SK-N-SH (cell line): ENCODE measurements around the gene KLF2.

Source experiments
- CTCF ChIP-seq: fragments of 200-600 bp; sonication (generic); IDR thresholded peaks from 2 replicates; pipeline ENCODE4 v1.6.1; 2017; ENCODE audit warnings: antibody characterized with exemption, mild to moderate bottlenecking, moderate library complexity
- EZH2phosphoT487 ChIP-seq: fragments of 200-600 bp; sonication (generic); IDR thresholded peaks from 2 replicates; pipeline ENCODE4 v1.6.1; 2017; ENCODE audit warnings: low read depth, mixed run types, mild to moderate bottlenecking, antibody characterized with exemption, moderate library complexity, borderline replicate concordance
- RFX5 ChIP-seq: IDR thresholded peaks from 2 replicates; pipeline ENCODE4 v1.6.1; 2012; ENCODE audit warnings: mild to moderate bottlenecking, improper control_type of control experiment, low read length
- RXRA ChIP-seq: IDR thresholded peaks from 2 replicates; pipeline ENCODE4 v1.4.0; 2012; ENCODE audit warnings: low read depth, mild to moderate bottlenecking, borderline replicate concordance
- TAF1 ChIP-seq: IDR thresholded peaks from 2 replicates; pipeline ENCODE4 v1.6.1; 2012; ENCODE audit warnings: low read depth, mild to moderate bottlenecking, low read length, moderate library complexity, borderline replicate concordance
- ZBTB33 ChIP-seq: IDR thresholded peaks from 2 replicates; pipeline ENCODE4 v1.4.0; 2012; ENCODE audit warnings: low read depth, borderline replicate concordance

GRCh38 chr19:16363852-16364230 is 39.2 kb downstream of the KLF2 start:
- TF ChIP-seq RXRA (no peak), RFX5 (no peak), CTCF (no peak), TAF1 (no peak), ZBTB33 (no peak), EZH2phosphoT487 (no peak)
